ENCODE data around the gene ATP13A3. TPM values are rescaled to one million over a fixed set of nuclear protein-coding genes. Genes with fewer than 3 reads are reported as not detected.

Gene ATP13A3
- total RNA-seq, 2 experiments from 2014 or later = 79.5 to 84.5 TPM

DNA sequence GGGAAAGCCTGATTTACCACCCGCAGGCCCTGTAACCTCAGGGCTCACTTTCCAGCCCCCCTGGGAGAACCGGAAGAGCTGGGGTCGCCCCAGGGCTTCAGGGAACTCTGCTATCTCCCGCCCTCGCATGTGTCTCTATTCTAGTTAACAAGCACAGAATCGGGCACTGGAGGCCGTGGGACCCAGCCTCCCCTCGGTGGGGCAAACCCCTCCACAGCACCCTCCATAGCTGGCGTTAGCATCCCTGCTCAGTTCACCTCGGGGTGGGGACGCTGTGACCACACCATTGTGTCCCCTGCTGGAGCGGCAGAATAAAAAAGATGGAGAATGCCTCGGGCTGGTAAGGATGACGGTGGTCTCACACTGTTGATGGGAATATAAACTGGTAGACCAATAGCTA is 113.8 kb downstream of the ATP13A3 start:
- H4K20me1 ChIP-seq (ENCODE audit: insufficient read depth, low read length) = no peaks in the 10 kb centered on the region
- no peak for DNase-seq (ENCODE audit: low spot score)
- ChIA-PET CTCF (ENCODE audit: unreplicated experiment) (no interaction called here), POLR2A (no interaction called here)
- H3K9me3 ChIP-seq (ENCODE audit: low read length) = no peaks in the 10 kb centered on the region
- BruUV-seq (replicated peaks) = no TSS peak
- TF ChIP-seq, protein P1, sequence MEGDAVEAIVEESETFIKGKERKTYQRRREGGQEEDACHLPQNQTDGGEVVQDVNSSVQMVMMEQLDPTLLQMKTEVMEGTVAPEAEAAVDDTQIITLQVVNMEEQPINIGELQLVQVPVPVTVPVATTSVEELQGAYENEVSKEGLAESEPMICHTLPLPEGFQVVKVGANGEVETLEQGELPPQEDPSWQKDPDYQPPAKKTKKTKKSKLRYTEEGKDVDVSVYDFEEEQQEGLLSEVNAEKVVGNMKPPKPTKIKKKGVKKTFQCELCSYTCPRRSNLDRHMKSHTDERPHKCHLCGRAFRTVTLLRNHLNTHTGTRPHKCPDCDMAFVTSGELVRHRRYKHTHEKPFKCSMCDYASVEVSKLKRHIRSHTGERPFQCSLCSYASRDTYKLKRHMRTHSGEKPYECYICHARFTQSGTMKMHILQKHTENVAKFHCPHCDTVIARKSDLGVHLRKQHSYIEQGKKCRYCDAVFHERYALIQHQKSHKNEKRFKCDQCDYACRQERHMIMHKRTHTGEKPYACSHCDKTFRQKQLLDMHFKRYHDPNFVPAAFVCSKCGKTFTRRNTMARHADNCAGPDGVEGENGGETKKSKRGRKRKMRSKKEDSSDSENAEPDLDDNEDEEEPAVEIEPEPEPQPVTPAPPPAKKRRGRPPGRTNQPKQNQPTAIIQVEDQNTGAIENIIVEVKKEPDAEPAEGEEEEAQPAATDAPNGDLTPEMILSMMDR (conservative IDR thresholded peaks at IDR 0.05; ENCODE audit: low read length) = no peak
- TF ChIP-seq EZH2phosphoT487 (IDR thresholded peaks at IDR 0.05; ENCODE audit: borderline replicate concordance, low read depth, low read length) = no peak
- H3K79me2 ChIP-seq (ENCODE audit: insufficient read depth, low read depth, low read length) = no peaks in the 10 kb centered on the region
- no peak overlapping the region for H3K4me3 ChIP-seq (ENCODE audit: low read depth, low read length, poor library complexity, severe bottlenecking)
- no peaks in the 10 kb centered on the region for H3K9me2 ChIP-seq (ENCODE audit: insufficient read depth, low read length)
- peaks cover 10% of the 10 kb centered on the region for H3K4me1 ChIP-seq (ENCODE audit: insufficient read depth, low read length, poor library complexity, severe bottlenecking)
- intact Hi-C loops (cut with micrococcal nuclease; ENCODE audit: unreplicated experiment) = no loop called here
- no peaks in the 10 kb centered on the region for H3K36me3 ChIP-seq (ENCODE audit: insufficient read depth, low read length)
- no peak overlapping the region for H3K27ac ChIP-seq (ENCODE audit: low read depth, low read length, poor library complexity, severe bottlenecking)
- H2AFZ ChIP-seq (ENCODE audit: low read length) = no peak overlapping the region
- H3K4me2 ChIP-seq (ENCODE audit: low read length) = no peak overlapping the region

DNA sequence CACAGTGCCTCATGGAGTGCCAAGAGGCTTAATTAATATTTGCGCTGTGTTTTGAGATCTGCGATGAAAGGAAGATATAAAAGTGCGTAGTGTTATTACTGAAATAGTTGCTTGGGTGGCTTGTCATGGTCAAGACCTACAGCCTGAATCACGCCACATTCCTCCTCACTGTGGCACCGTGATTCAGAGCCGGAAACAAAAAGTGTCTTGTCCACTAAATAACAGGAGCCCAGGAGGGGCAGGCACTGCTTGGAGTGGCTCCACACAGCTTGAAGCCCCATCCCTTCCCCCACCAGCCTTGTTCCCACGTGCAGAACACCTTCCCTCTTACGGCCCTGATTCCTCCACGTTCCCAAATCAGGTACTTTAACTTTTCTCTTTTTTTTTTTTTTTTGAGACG is 116.0 kb downstream of the ATP13A3 start:
- no peak overlapping the region for H3K27ac ChIP-seq (ENCODE audit: low read depth, low read length, poor library complexity, severe bottlenecking)
- H4K20me1 ChIP-seq (ENCODE audit: insufficient read depth, low read length) = no peaks in the 10 kb centered on the region
- no peaks in the 10 kb centered on the region for H3K9me2 ChIP-seq (ENCODE audit: insufficient read depth, low read length)
- ChIA-PET CTCF (ENCODE audit: unreplicated experiment) (interaction anchor here (0.5 kb wide), 1 partner anchor 147 kb away, joined by 3 read pairs; no protein-coding TSS in a partner anchor), POLR2A (no interaction called here)
- H3K36me3 ChIP-seq (ENCODE audit: insufficient read depth, low read length) = no peaks in the 10 kb centered on the region
- no peak for DNase-seq (ENCODE audit: low spot score)
- H3K4me1 ChIP-seq (ENCODE audit: insufficient read depth, low read length, poor library complexity, severe bottlenecking) = peaks cover 14% of the 10 kb centered on the region
- no peak overlapping the region for H3K4me3 ChIP-seq (ENCODE audit: low read depth, low read length, poor library complexity, severe bottlenecking)
- no peaks in the 10 kb centered on the region for H3K79me2 ChIP-seq (ENCODE audit: insufficient read depth, low read depth, low read length)
- no TSS peak for BruUV-seq (replicated peaks)
- intact Hi-C loops (cut with micrococcal nuclease; ENCODE audit: unreplicated experiment) = no loop called here
- TF ChIP-seq EZH2phosphoT487 (IDR thresholded peaks at IDR 0.05; ENCODE audit: borderline replicate concordance, low read depth, low read length) = no peak
- TF ChIP-seq, protein P1 (conservative IDR thresholded peaks at IDR 0.05; ENCODE audit: low read length) = no peak
- no peak overlapping the region for H3K4me2 ChIP-seq (ENCODE audit: low read length)
- H2AFZ ChIP-seq (ENCODE audit: low read length) = no peak overlapping the region
- no peaks in the 10 kb centered on the region for H3K9me3 ChIP-seq (ENCODE audit: low read length)

DNA sequence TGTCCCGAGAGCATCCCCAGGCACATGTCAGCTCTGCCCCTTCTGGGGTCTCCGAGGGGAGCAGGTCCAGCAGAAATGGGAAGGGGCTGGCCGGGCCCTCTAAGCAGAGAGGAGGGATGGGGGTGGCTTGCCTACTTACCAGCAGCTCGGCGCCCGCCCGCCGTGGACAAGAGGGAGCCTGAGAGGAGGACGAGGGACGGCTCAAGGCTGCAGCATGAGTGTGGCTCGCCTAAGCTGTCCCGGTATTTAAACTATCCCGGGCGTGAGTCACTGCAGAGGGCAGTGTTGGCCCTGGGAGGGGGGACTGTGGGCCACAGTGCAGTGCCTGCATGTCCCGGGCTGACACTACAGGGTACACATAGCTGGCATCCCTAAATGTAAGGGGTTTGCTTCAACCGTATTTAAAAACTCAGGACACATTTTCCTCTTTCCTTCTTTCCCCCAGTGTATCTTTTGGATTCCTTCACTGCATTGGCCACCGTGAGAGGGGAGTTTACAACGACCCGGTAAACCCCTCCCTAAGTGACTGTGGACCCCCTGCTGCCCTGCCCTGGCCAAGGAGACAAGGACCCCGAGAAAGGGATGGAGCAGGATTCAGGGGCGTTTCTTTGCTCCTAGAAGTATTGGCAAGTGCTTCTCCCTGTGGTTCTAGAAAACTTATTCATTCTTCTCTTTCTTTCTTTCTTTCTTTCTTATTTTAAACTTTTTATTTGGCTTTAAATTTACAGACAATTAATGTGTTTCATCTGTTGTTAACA is 117.1 kb downstream of the ATP13A3 start, which contains the start of gene LRRC15:
LRRC15 (minus strand) TSS at position 222 of the 758 bp plus-strand sequence. CDS start 8,700 bp downstream, outside the sequence.
- no peak for TF ChIP-seq EZH2phosphoT487 (IDR thresholded peaks at IDR 0.05; ENCODE audit: borderline replicate concordance, low read depth, low read length)
- TF ChIP-seq, protein P1 (conservative IDR thresholded peaks at IDR 0.05; ENCODE audit: low read length) = no peak
- Histone ChIP-seq H3K9me2 (ENCODE audit: insufficient read depth, low read length) (no peaks in the 10 kb centered on the region), H3K4me2 (ENCODE audit: low read length) (no peak within 1 kb of the TSS), H3K79me2 (ENCODE audit: insufficient read depth, low read depth, low read length) (no peaks in the 10 kb centered on the region), H3K27ac (ENCODE audit: low read depth, low read length, poor library complexity, severe bottlenecking) (no peak within 1 kb of the TSS), H3K4me1 (ENCODE audit: insufficient read depth, low read length, poor library complexity, severe bottlenecking) (peaks cover 14% of the 10 kb centered on the region), H2AFZ (ENCODE audit: low read length) (no peak within 1 kb of the TSS), H3K4me3 (ENCODE audit: low read depth, low read length, poor library complexity, severe bottlenecking) (no peak within 1 kb of the TSS), H4K20me1 (ENCODE audit: insufficient read depth, low read length) (no peaks in the 10 kb centered on the region), H3K36me3 (ENCODE audit: insufficient read depth, low read length) (no peaks in the 10 kb centered on the region), H3K9me3 (ENCODE audit: low read length) (no peaks in the 10 kb centered on the region)
- ChIA-PET POLR2A (no interaction called here), CTCF (ENCODE audit: unreplicated experiment) (no interaction called here)
- DNase-seq (ENCODE audit: low spot score) = no peak
- intact Hi-C loops (cut with micrococcal nuclease; ENCODE audit: unreplicated experiment) = no loop called here
- BruUV-seq (replicated peaks) = no TSS peak
